HCT116 (cell line): ENCODE measurements around the gene DENND10. TPM values are rescaled to one million over a fixed set of nuclear protein-coding genes. Genes with fewer than 3 reads are reported as not detected.
A peak's percentile ranks its signal among the peaks of the same experiment; 100 is the strongest.

Source experiments
- ATAC-seq: fragments of 200-7000 bp; cut with Tn5 transposase; 2 replicates; pipeline ENCODE4 v1.9.1; 2020; ENCODE audit warnings: mild to moderate bottlenecking, moderate library complexity
- BruUV-seq: library from RNA; stranded (reverse); fragments of 400-500 nt; replicated peaks from 2 replicates; lab custom pipeline; 2021; lab: Mats Ljungman, UMichigan
- CTCF ChIA-PET: fragments of 300-600 bp; sonication (Branson Sonifier 250); formaldehyde crosslinking; loops from one replicate; lab custom pipeline; 2021; ENCODE audit warnings: antibody characterized with exemption; lab: Charles Lee
- POLR2A ChIA-PET: fragments of 300-600, 350-600 bp; sonication (Branson Sonifier 250); formaldehyde crosslinking; loops from one replicate; lab custom pipeline; 2021; ENCODE audit warnings: antibody characterized with exemption; lab: Charles Lee
- RAD21 ChIA-PET, 2 experiments: fragments of 300-600 bp; sonication (Branson Sonifier 250); formaldehyde crosslinking; loops; one replicate each; lab custom pipeline; 2023; ENCODE audit warnings: low total read pairs in 2 of 2; ENCODE audit not compliant: uncharacterized antibody in 2 of 2, unreplicated experiment in 2 of 2, low non-redundant PET in 1 of 2; lab: Charles Lee
- DNase-seq: peaks from one replicate; pipeline ENCODE4 v3.0.0-alpha.2; 2010; ENCODE audit warnings: low read depth, low spot score
- H2AFZ ChIP-seq: fragments of 200-600 bp; shearing (Covaris generic), sonication (generic); 2 replicates; pipeline ENCODE4 v1.6.1; 2017; ENCODE audit warnings: low read depth, mixed run types, mixed read lengths, antibody characterized with exemption, low read length; ENCODE audit not compliant: poor library complexity, severe bottlenecking
- H3K27ac ChIP-seq: 2 replicates; pipeline ENCODE4 v1.5.1; 2012; ENCODE audit warnings: low read depth, low read length
- H3K27me3 ChIP-seq: fragments of 200-600 bp; sonication (generic); 2 replicates; pipeline ENCODE4 v1.6.1; 2016; ENCODE audit warnings: mixed run types, low read length, mixed read lengths; ENCODE audit not compliant: insufficient read depth
- H3K36me3 ChIP-seq, 2 experiments: fragments of 200-500 bp in 1 of 2; fragments of 200-600 bp in 1 of 2; sonication (Bioruptor generic) in 1 of 2; sonication (generic) in 1 of 2; 2 replicates each; pipeline versions ENCODE4 v1.5.1 to v1.6.1; 2014 to 2016; ENCODE audit warnings: low read length in 2 of 2, inconsistent platforms in 1 of 2, mixed read lengths in 1 of 2, mixed run types in 1 of 2; ENCODE audit not compliant: insufficient read depth in 2 of 2, control insufficient read depth in 1 of 2
- H3K4me1 ChIP-seq, 2 experiments: fragments of 200-600 bp in 1 of 2; sonication (generic) in 1 of 2; 2 replicates each; pipeline versions ENCODE4 v1.5.1 to v1.6.1; 2012 to 2017; ENCODE audit warnings: low read length in 2 of 2, inconsistent platforms in 1 of 2, mild to moderate bottlenecking in 1 of 2, mixed read lengths in 1 of 2, mixed run types in 1 of 2, moderate library complexity in 1 of 2; ENCODE audit not compliant: insufficient read depth in 2 of 2, control insufficient read depth in 1 of 2
- H3K4me2 ChIP-seq: fragments of 200-600 bp; sonication (generic); 2 replicates; pipeline ENCODE4 v1.6.1; 2017; ENCODE audit warnings: mixed run types, low read length, mixed read lengths
- H3K4me3 ChIP-seq, 2 experiments: fragments of 200-600 bp in 1 of 2; sonication (generic) in 1 of 2; replicated peaks in 1 of 2; 2 replicates each; pipeline ENCODE4 v1.5.1; 2011 to 2016; ENCODE audit warnings: low read length in 2 of 2, control low read depth in 1 of 2, low read depth in 1 of 2, mild to moderate bottlenecking in 1 of 2, mixed read lengths in 1 of 2, mixed run types in 1 of 2
- H3K79me2 ChIP-seq: fragments of 200-600 bp; sonication (generic); 2 replicates; pipeline ENCODE4 v1.6.1; 2017; ENCODE audit warnings: mild to moderate bottlenecking, mixed run types, low read length, moderate library complexity, mixed read lengths; ENCODE audit not compliant: insufficient read depth
- H3K9ac ChIP-seq: fragments of 200-600 bp; sonication (generic); 2 replicates; pipeline ENCODE4 v1.6.1; 2016; ENCODE audit warnings: low read length, mixed read lengths
- H3K9me2 ChIP-seq: fragments of 200-600 bp; sonication (generic), shearing (Covaris generic); 2 replicates; pipeline ENCODE4 v1.6.1; 2017; ENCODE audit warnings: mixed run types, mild to moderate bottlenecking, moderate library complexity; ENCODE audit not compliant: insufficient read depth
- H3K9me3 ChIP-seq, 2 experiments: fragments of 200-500 bp in 1 of 2; fragments of 200-600 bp in 1 of 2; sonication (Bioruptor generic) in 1 of 2; sonication (generic) in 1 of 2; 2 replicates each; pipeline ENCODE4 v1.6.1; 2014 to 2017; ENCODE audit warnings: low read length in 2 of 2, mixed read lengths in 2 of 2, inconsistent platforms in 1 of 2, low read depth in 1 of 2, mild to moderate bottlenecking in 1 of 2, mixed run types in 1 of 2, moderate library complexity in 1 of 2; ENCODE audit not compliant: control insufficient read depth in 1 of 2, insufficient read depth in 1 of 2
- H4K20me1 ChIP-seq: fragments of 200-600 bp; sonication (generic), shearing (Covaris generic); 2 replicates; pipeline ENCODE4 v1.6.1; 2017; ENCODE audit warnings: mixed run types, mild to moderate bottlenecking, moderate library complexity; ENCODE audit not compliant: insufficient read depth
- REST ChIP-seq: IDR thresholded peaks from 2 replicates; pipeline ENCODE4 v1.6.1; 2012; ENCODE audit warnings: low read depth
- SIN3A ChIP-seq: IDR thresholded peaks from 2 replicates; pipeline ENCODE4 v1.6.1; 2012; ENCODE audit warnings: low read depth
- YY1 ChIP-seq: IDR thresholded peaks from 2 replicates; pipeline ENCODE4 v1.6.1; 2011; ENCODE audit warnings: low read length, low read depth, moderate library complexity, mild to moderate bottlenecking; ENCODE audit not compliant: insufficient replicate concordance; ENCODE audit errors: extremely low read depth
- intact Hi-C: fragments of 100-400 bp; cut with micrococcal nuclease; formaldehyde crosslinking; loops from 2 replicates; pipeline ENCODE4 v1.10.0; 2022
- total RNA-seq: library from RNA; stranded (reverse); gene quantifications from one replicate; pipeline ENCODE4 v1.2.1, GENCODE V29; 2021; ENCODE audit not compliant: unreplicated experiment
- TF ChIP-seq, protein P1 (sequence below), 3 experiments: fragments of 200-600 bp in 1 of 3; sonication (generic) in 1 of 3; IDR thresholded peaks in 2 of 3; conservative IDR thresholded peaks in 1 of 3; 2 replicates each; pipeline ENCODE4 v1.5.1; 2012 to 2017; ENCODE audit warnings: low read depth in 2 of 3, low read length in 2 of 3, antibody characterized with exemption in 1 of 3, borderline replicate concordance in 1 of 3, control low read depth in 1 of 3, mild to moderate bottlenecking in 1 of 3, mixed read lengths in 1 of 3, mixed run types in 1 of 3, moderate library complexity in 1 of 3; ENCODE audit not compliant: insufficient read depth in 1 of 3

Gene DENND10
- total RNA-seq, 1 experiment from 2014 or later, result 47.5 TPM

GRCh38 chr10:119120413-119120867 lies 16.5 kb downstream of the DENND10 start:
- no peak for TF ChIP-seq REST
- TF ChIP-seq SIN3A, result no peak
- TF ChIP-seq YY1, result no peak
- TF ChIP-seq, protein P1, sequence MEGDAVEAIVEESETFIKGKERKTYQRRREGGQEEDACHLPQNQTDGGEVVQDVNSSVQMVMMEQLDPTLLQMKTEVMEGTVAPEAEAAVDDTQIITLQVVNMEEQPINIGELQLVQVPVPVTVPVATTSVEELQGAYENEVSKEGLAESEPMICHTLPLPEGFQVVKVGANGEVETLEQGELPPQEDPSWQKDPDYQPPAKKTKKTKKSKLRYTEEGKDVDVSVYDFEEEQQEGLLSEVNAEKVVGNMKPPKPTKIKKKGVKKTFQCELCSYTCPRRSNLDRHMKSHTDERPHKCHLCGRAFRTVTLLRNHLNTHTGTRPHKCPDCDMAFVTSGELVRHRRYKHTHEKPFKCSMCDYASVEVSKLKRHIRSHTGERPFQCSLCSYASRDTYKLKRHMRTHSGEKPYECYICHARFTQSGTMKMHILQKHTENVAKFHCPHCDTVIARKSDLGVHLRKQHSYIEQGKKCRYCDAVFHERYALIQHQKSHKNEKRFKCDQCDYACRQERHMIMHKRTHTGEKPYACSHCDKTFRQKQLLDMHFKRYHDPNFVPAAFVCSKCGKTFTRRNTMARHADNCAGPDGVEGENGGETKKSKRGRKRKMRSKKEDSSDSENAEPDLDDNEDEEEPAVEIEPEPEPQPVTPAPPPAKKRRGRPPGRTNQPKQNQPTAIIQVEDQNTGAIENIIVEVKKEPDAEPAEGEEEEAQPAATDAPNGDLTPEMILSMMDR (IDR thresholded peaks at IDR 0.05 in 2 of 3, conservative IDR thresholded peaks at IDR 0.05 in 1 of 3; ENCODE audit: borderline replicate concordance in 1 of 3, insufficient read depth in 1 of 3, low read depth in 2 of 3, low read length in 2 of 3), result no peak
- Histone ChIP-seq H3K9ac (no peak overlapping the region), H3K4me1 (peaks cover 4 to 13% of the 10 kb centered on the region in 2 experiments; a peak in 3 of 4 replicates), H2AFZ (no peak overlapping the region), H4K20me1 (no peaks in the 10 kb centered on the region), H3K27me3 (no peaks in the 10 kb centered on the region), H3K4me2 (0 out of 2 replicates have a peak overlapping the region, but pooled peaks have one; percentile 8), H3K36me3 (peaks cover 8 to 24% of the 10 kb centered on the region in 2 experiments), H3K27ac (no peak overlapping the region), H3K79me2 (no peaks in the 10 kb centered on the region), H3K4me3 (no peak overlapping the region), H3K9me3 (no peaks in the 10 kb centered on the region), H3K9me2 (no peaks in the 10 kb centered on the region)
- no peak for DNase-seq
- intact Hi-C loops, result no loop called here
- ChIA-PET POLR2A (interaction anchor here (0.7 kb wide), 1 partner anchor 286 kb away, joined by 3 read pairs; no protein-coding TSS in a partner anchor), CTCF (no interaction called here), RAD21 (no interaction called here)
- ATAC-seq, result no peak
- no TSS peak for BruUV-seq
